Progenitor cell of endocrine pancreas (in vitro differentiated cells): ENCODE results near the gene USO1. TPM values are rescaled to one million over a fixed set of nuclear protein-coding genes. Genes with fewer than 3 reads are reported as not detected.

Source experiments
- DNase-seq: peaks from one replicate; pipeline ENCODE4 v3.0.0; 2021; ENCODE audit warnings: low spot score; ENCODE audit not compliant: unreplicated experiment
- H3K27ac Mint-ChIP-seq: 2 replicates; pipeline ENCODE4 v1.8.0; 2021; ENCODE audit warnings: mild to moderate bottlenecking, moderate library complexity, mixed read lengths
- H3K27me3 Mint-ChIP-seq: 2 replicates; pipeline ENCODE4 v1.8.0; 2021; ENCODE audit warnings: mixed read lengths
- H3K36me3 Mint-ChIP-seq: 2 replicates; pipeline ENCODE4 v1.8.0; 2022; ENCODE audit warnings: mixed read lengths; ENCODE audit not compliant: insufficient read depth
- H3K4me1 Mint-ChIP-seq: 2 replicates; pipeline ENCODE4 v1.8.0; 2021; ENCODE audit warnings: low read depth, mixed read lengths
- H3K4me3 Mint-ChIP-seq: 2 replicates; pipeline ENCODE4 v1.8.0; 2021; ENCODE audit warnings: low read depth, mild to moderate bottlenecking, moderate library complexity, mixed read lengths
- H3K9me3 Mint-ChIP-seq: 2 replicates; pipeline ENCODE4 v1.8.0; 2021; ENCODE audit warnings: low read depth, mixed read lengths
- total RNA-seq: library from RNA; stranded (reverse); gene quantifications from 2 replicates; pipeline ENCODE4 v1.2.1, GENCODE V29; 2021
- TF ChIP-seq, protein P1 (sequence below): fragments of 200-600 bp; sonication (generic); IDR thresholded peaks from one replicate; pipeline ENCODE4 v1.5.0; 2021; ENCODE audit warnings: antibody characterized with exemption, mild to moderate bottlenecking; ENCODE audit not compliant: unreplicated experiment

USO1 gene
- total RNA-seq, 1 donor from 2014 or later = 54.9 TPM

GRCh38 chr4:75819121-75819520, 94.7 kb downstream of the USO1 start:
- Mint-ChIP-seq H3K27me3 (no peaks in the 10 kb centered on the region), H3K36me3 (peaks cover 11% of the 10 kb centered on the region), H3K4me3 (no peak overlapping the region), H3K4me1 (peaks cover 6% of the 10 kb centered on the region), H3K9me3 (no peaks in the 10 kb centered on the region), H3K27ac (no peak overlapping the region)
- TF ChIP-seq, protein P1, sequence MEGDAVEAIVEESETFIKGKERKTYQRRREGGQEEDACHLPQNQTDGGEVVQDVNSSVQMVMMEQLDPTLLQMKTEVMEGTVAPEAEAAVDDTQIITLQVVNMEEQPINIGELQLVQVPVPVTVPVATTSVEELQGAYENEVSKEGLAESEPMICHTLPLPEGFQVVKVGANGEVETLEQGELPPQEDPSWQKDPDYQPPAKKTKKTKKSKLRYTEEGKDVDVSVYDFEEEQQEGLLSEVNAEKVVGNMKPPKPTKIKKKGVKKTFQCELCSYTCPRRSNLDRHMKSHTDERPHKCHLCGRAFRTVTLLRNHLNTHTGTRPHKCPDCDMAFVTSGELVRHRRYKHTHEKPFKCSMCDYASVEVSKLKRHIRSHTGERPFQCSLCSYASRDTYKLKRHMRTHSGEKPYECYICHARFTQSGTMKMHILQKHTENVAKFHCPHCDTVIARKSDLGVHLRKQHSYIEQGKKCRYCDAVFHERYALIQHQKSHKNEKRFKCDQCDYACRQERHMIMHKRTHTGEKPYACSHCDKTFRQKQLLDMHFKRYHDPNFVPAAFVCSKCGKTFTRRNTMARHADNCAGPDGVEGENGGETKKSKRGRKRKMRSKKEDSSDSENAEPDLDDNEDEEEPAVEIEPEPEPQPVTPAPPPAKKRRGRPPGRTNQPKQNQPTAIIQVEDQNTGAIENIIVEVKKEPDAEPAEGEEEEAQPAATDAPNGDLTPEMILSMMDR = no peak
- DNase-seq = no peak

- peaks cover 6% of the 10 kb centered on the region for H3K4me1 Mint-ChIP-seq
- H3K9me3 Mint-ChIP-seq = no peaks in the 10 kb centered on the region
- H3K27ac Mint-ChIP-seq = no peak overlapping the region
- TF ChIP-seq, protein P1 = no peak
- no peak overlapping the region for H3K4me3 Mint-ChIP-seq
- H3K36me3 Mint-ChIP-seq = peaks cover 4% of the 10 kb centered on the region
- no peaks in the 10 kb centered on the region for H3K27me3 Mint-ChIP-seq
- DNase-seq = no peak
These were observed 95.8 kb downstream of the USO1 start for GRCh38 chr4:75820197-75820596.

- Mint-ChIP-seq H3K27ac (no peak overlapping the region), H3K4me3 (no peak overlapping the region), H3K36me3 (peaks cover 2% of the 10 kb centered on the region), H3K27me3 (no peaks in the 10 kb centered on the region), H3K9me3 (no peaks in the 10 kb centered on the region), H3K4me1 (peaks cover 6% of the 10 kb centered on the region)
- TF ChIP-seq, protein P1 = no peak
- no peak for DNase-seq
These were observed 96.3 kb downstream of the USO1 start for GRCh38 chr4:75820676-75821075.

DNA sequence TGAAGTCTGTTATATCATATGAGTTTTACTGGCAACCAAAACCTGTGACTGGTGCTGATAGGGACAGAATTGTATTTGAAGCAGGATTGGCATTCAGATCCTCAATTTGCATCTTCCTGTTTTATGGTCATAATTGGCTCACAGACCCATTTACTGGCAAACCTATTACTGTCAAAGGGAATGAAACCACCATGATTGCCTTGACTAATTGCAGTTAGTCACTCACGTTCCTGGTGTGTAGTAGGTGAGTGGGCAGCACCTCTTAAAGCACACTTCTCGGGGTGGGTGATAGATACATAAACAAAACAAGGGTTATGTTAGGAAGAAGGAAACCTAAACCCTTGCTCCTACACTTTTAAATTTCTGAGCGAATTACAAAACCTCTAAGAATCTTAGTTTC, 96.8 kb downstream of the USO1 start:
- H3K36me3 Mint-ChIP-seq = peaks cover under 1% of the 10 kb centered on the region
- no peaks in the 10 kb centered on the region for H3K9me3 Mint-ChIP-seq
- peaks cover 6% of the 10 kb centered on the region for H3K4me1 Mint-ChIP-seq
- no peaks in the 10 kb centered on the region for H3K27me3 Mint-ChIP-seq
- DNase-seq = no peak
- H3K27ac Mint-ChIP-seq = no peak overlapping the region
- TF ChIP-seq, protein P1 = no peak
- no peak overlapping the region for H3K4me3 Mint-ChIP-seq

GRCh38 chr4:75821966-75822365, 97.6 kb downstream of the USO1 start:
- peak overlapping the region; percentile 54 for H3K27ac Mint-ChIP-seq
- TF ChIP-seq, protein P1 = no peak
- no peaks in the 10 kb centered on the region for H3K27me3 Mint-ChIP-seq
- H3K4me1 Mint-ChIP-seq = peaks cover 6% of the 10 kb centered on the region
- no peaks in the 10 kb centered on the region for H3K9me3 Mint-ChIP-seq
- no peaks in the 10 kb centered on the region for H3K36me3 Mint-ChIP-seq
- DNase-seq = no peak
- H3K4me3 Mint-ChIP-seq = no peak overlapping the region
